Middle frontal gyrus (tissue), 1 donor: ENCODE results near the gene DISC1.

Source experiments
- DNase-seq: peaks from one replicate; pipeline ENCODE4 v3.0.0-alpha.2; 2015; ENCODE audit warnings: low spot score; ENCODE audit errors: extremely low spot score

Gene DISC1

DNA sequence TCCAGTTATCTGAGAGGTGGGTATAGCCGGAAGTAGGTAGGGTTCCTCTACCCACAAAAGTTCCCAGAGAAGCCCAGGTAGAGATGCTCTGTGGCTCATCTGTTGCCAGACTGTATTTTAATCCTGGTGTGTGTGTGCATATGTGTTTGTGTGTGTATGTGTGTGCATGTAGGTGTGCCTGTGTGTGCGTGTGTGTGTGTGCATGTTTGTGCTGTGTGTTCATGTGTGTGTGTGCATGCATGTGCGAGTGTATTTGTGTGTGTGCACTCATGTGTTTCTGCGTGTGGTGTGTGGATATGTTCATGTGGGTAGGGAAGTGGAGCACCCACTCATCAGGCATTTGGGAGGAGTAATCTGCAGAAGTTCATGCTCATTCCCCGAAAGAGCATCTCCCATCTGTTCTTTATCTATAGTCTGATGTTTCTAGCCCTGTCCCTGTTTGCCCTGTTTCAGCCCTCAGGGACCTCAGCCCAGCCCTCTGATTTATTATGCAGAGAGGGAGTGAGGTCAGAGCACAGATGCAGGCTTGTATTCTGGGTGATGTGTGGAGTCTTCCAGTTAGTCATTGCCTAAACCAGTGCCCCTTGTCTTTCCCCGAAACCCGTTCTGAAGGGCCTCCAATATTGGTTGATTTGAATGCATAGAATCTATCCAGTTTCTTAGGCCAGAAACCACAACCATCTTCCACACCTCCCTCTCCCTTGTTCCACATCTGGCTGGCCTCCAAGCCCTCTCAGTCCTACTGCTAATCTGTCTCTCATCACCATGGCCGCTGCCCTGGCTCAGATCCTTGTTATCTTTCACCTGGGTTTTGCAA is 69.1 kb downstream of the DISC1 start:
- DNase-seq: no peak

GRCh38 chr1:231699784-231700183 is 73.2 kb downstream of the DISC1 start:
- no peak for DNase-seq

GRCh38 chr1:231701306-231701705 is 74.7 kb downstream of the DISC1 start:
- DNase-seq: no peak

- no peak for DNase-seq
Observed at GRCh38 chr1:231702331-231702730, 75.7 kb downstream of the DISC1 start.

GRCh38 chr1:231702804-231703203 is 76.2 kb downstream of the DISC1 start:
- no peak for DNase-seq

DNA sequence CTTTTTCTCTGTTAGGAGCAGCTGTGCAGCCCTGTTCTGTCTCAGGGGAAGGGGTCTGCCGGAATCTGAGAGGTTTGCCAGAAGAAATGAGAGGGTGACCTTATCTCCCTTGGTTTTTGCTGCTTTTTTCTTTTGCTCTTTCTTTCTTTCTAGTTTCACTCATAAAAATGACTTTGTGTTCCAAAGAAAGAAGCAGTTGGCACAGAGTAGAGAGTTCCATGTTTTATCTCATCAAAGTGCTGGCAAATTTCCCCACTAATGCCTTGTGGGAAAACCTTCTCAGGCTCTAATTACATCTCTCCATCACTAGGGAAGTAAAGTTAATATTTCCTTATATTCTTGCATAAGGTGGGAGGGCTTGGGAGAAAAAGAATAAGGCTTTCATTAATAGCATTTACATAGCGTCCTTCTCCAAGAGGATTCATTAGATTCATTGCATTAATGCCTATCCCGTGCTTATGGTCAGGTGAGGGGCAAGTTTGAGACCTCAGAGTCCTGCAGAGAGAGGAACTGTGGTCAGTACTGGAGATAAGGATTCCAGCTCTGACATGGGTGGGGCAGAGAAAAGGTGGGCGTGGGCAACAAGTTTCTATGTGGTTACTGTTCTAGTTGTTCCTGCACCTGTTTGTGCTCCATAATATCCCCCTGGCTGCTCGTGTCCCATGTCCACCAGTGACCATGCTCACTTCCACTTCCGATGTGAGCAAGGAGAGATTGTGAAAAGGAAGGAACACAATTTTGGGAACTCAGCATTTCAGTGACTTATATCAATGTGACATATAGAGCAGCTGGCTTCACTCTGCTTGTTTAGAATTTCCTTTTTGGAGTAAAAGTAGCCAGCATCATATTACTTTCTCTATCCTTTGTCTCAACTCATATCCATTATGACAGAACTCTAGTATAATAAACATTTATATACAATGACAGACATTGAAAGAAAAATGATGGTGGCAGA is 79.5 kb downstream of the DISC1 start:
- no peak for DNase-seq

GRCh38 chr1:231706934-231707333 is 80.3 kb downstream of the DISC1 start:
- DNase-seq: no peak

DNA sequence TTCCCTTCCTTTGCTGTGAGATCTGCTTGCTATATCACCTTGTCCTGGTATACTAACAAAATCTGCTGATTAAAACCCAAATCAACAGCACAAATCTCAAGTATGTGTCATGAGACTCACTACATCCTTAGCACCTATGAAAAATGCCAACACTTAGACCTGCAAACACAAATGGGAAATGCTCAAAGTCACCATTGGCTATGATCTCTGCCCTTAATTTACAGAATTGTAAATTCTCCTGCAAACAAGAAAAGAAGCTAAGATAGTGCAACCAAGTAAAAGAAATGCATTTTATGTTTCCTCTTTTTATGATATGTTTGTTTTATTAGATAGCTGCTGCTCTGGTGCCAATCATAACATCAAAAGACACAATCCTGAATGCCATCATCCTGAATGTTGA is 80.8 kb downstream of the DISC1 start:
- DNase-seq: no peak

GRCh38 chr1:231708394-231708793 is 81.8 kb downstream of the DISC1 start:
- DNase-seq: no peak

- DNase-seq: no peak
Observed at GRCh38 chr1:231714440-231714839, 87.8 kb downstream of the DISC1 start.

DNA sequence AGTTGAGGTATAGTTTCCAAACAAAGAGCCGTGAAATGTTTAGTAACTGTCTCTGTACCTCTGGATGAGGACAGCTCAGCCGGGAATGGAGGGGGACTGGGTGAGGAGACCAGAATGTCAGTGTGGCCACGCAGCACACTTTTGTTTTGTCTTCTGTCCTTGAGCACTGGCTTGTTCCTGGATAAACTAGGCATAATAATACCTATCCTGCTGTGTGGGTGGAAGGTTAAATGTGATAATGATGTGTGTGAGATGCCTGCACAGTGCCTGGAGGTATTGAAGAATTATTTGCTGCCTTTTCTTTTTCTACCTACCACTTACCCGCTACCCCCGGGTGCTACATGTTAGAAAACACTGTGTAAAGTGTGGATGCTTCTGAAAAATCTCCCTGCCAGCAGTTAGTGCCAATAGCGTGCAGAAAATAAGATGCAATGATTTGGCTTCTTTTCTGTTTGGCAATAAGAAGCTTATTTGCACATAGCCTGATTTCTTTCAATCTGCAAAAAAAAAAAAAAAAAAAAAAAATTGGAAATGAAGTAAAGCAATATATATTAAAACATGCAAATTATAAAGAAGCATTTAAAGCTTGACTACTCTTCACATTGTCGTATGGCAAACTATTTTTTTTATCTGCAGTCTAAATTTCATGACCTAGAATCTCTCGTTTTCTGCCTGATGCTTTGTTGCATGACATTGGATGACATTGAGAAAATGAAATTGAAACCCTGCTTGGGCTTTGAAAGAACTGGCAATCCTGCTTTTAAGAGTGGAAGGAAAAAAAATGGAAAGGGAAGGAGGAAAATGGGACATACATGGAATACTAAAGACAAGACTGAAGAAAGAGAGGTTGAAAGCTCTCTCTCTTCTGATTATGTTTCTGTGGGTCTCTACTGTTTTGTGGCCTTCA is 89.5 kb downstream of the DISC1 start:
- no peak for DNase-seq

DNA sequence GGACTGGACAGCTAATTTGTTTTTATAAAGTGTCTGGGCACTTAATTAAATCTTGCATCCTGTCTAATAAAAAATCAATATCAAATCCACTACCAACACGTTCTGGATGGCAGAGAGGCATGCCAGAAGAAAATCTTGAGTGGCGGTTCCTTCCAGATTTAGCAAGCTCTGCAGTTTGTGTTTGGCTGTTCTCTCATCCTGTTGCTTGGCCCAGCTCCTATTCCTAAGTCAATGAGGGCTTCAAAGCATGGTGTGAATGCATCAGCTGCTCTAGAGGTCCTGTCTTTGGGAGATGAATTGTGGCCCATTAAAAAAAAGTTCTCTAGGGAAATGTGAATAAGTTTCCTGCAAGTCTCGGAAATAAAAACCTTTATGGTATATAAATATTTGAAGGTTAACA is 90.3 kb downstream of the DISC1 start:
- DNase-seq: no peak

- no peak for DNase-seq
Observed at GRCh38 chr1:231719485-231720183, 93.0 kb downstream of the DISC1 start.

DNA sequence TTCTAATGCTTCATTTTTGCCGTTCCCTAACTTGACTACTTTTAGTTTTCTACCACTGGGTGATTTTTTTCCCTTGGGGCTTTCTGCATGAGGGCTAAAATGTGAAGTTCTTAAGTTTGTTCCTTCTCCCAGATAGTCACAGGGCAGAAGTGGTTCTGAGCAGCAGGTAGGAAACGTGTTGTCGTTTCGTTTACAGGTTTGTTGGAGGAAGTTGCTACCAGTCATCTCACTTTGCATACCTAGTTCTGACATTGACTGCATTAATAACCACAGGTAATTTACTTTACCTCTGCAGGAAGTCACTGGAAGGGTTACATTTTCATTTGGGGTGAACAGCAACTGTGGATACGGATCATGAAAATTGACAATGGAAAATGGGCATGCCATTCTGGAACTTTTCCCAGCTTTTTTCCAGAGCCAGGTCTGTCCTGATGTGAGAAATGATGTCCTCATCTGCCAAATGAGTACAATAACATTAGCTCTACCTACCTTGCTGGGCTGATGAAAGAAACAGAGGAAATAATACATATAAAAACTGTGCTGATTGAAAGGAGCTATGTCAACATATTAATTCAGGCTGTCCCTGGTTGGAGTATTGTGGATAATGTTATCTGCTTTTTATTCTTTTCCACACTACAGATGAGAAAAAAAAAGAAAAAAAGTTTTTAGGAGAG is 94.2 kb downstream of the DISC1 start:
- DNase-seq: no peak

- no peak for DNase-seq
Observed at GRCh38 chr1:231721436-231721835, 94.8 kb downstream of the DISC1 start.

DNA sequence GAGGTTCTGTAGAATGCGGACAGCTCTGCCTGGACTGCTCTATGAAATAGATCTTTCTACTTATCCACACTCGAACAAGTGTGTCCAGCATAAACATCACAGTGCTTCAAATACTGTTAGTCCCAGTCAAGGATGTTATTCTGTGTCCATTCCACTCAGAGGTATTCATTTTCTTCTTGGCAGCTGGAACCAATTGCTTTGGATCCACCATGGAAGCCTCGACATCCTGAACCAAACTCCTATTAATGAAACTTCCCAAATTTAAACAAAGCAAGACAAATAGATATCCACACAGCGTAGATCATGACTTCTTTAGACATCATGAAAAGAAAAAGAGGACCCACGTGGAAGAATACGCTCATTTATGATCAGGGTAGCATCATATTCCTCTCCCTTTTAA is 95.8 kb downstream of the DISC1 start:
- no peak for DNase-seq

DNA sequence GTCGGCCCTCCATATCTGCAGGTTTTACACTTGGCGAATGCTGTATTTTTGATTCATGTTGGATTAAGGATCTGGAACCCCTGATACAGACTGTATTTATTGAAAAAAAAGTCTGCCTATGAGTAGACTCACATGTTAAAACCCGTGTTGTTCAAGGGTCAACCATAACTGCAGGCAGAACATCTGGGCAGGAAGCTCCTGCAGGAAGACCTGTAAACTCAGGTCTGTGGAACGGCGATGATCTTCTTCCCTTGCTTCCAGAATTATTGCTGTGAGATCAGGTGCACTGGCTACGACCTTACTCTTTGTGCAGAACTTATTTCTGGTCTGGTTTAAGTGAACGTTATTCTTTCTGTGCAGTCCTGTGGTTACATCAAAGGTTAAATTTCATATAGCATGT is 96.6 kb downstream of the DISC1 start:
- no peak for DNase-seq

DNA sequence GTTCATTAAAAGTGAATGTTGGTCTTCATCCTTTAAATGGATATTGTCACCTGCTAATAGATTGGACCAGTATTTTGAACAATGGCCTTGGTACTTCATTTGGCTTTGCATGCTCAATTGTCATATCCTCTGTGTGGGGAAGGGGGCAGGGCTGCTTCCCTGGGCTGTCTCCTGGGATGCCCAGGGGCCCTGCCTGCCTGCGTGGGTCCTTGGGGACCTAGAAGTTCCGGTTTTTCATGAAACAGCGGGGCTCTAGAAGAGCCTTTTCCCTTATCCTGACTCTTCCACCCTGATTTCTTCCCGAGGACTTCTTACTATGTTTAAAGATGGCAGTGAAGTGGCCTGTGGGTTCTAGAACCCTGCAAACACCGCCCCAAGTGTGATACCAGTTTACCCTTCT is 97.5 kb downstream of the DISC1 start:
- no peak for DNase-seq

DNA sequence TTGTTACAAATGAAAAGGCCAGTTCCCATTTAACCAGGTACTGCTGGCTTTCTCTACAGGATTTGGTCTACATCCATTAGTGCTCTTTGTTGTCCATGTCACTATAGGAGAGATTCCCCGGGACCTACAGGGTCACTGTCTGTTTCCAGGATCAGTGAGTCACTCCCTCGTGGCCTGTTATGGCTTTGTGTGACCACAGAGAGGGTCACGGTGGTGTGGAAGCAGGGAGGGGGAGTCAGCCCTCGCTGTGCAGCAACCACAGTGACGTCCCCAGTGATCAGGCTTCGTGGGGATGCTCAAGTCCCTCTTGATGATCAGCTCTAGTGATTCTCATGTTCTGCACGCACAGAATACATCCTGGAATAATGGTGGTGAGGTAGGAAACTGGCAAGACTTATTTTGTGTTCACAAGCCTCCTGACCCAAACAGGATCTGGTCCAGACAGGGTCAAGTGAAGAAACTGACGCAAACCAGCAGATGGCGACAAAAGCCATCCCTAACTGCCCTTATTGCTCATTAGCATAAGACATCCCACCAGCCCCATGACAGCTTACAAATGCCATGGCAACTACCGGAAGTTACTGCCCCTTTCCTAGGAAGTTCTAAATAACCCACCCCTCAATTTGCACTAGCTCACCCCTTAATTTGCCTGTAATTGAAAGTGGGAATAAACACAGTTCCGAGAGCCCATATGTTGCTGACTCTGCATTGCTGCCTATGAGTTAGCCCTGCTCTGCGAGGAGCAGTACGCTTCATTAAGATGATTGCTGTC is 98.5 kb downstream of the DISC1 start:
- no peak for DNase-seq
